AML-193 (cell line): ENCODE results near the gene FBXW8.

Source experiments
- DNase-seq, 2 experiments: peaks; one replicate each; lab custom pipeline; 2025; lab: John Stamatoyannopoulos, UW

Gene FBXW8

GRCh38 chr12:116885491-116885890 lies 25.3 kb upstream of the FBXW8 start:
- DNase-seq = peak; percentile 43 to 52

DNA sequence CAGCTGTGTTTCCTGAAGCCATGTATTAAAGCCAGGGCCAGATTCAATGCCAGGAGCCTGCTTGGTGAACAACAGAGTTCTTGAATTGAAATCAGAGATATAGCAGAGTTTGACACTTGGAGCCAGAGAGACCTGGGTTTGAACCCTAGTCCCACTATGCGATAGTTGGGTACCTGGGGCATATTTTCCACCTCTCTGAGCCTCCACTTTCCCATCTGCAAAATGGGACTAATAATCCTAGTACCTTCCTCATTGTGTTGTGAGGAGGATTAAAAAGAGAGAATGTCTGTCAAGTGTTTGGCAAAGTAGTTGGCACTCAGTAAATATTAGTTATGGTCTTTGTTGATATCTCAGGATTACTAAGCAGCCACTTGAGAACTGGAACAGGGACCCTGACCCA lies 23.5 kb upstream of the FBXW8 start:
- no peak for DNase-seq

DNA sequence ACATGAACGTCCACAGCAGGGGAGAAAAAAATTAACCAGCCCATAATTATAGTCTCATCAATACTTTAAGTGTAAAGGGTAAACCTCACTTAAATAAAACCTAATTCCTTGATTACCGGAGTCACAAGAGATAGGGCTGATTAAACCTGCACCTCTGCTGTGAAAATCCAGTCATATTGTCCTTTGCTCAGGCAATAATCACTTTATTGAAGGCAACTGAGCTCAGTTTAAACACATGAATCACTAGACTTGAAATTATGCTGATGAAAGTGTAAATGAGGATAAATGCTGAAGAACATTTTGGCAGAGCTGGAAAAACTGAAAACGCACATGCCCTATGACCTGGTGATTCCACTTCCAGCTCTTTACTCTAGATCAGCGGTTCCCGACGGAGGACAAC lies 22.9 kb upstream of the FBXW8 start:
- no peak for DNase-seq

GRCh38 chr12:116890330-116890729 lies 20.4 kb upstream of the FBXW8 start:
- DNase-seq = no peak

DNA sequence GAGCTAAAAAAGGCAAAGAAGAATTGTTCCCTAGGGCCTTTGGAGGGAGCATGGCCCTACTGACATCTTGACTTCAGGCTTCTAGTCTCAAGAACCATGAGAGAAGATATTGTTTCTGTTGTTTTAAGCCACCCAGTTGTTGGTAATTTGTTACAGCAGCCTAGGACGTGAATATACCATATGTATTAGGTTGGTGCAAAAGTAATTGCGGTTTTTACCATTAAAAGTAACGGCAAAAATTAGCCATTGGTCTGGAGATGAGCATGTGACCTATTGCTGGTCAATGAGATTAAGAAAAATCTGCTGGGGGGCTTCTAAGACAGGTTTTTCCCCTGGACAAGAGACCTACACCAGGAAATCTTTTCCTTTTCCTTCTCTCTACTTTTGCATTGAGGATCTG lies 19.7 kb upstream of the FBXW8 start:
- no peak for DNase-seq

DNA sequence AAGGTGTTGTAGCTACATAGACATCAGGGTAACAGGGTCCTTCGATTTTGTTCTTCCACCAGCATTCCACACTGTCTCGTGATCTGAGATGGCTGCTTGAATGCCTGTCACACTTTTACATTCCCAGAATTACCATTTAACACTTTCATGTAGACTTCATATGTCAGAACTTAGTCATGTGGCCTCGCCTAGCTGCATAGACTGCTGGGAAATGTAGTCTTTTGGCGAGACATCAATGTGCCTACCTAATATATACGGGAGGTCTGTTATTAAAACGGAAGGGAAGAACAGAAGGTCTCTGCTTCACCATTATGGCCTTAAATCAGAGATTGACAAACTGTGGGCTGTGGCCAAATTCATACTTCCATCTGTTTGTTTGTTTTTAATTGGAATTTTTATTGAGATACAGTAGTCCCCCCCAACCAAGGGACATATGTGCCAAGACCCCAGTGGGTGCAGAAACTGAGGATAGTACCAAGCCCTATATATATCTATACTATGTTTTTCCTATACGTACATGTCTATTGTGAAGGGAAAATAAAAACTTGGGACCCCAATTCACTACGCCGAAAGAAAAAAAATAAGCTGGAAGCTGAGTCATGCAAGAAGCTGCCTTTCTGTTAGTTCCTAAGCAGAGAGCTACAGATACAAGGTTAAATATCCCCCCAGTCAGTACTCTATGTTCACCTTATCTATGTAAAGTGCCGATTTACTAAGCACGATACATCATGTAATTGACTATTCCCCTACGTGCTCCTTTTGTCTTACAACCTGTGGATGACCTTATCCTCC lies 18.2 kb upstream of the FBXW8 start:
- DNase-seq = no peak

GRCh38 chr12:116894913-116895312 lies 15.8 kb upstream of the FBXW8 start:
- no peak for DNase-seq

GRCh38 chr12:116896411-116896924 lies 14.3 kb upstream of the FBXW8 start:
- no peak for DNase-seq

DNA sequence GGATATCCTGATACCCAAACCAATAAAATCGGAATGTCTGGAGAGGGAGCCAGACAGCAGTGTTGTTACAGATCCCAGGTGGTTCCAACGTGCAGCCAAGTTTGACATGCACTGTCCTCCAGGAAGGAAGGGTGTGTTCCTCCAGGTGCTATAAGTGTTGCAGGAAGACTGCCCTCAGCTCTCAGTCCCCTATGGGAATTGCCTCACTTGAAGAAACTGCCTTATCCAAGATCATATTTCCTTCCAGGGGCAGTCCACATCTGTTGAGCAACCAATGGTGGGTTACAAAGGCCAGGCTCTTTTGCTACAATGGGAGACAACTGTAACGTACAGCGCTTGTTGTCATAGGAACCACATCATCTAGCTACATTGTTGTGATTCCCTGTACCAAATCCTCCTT lies 13.3 kb upstream of the FBXW8 start:
- no peak for DNase-seq

GRCh38 chr12:116898669-116899068 lies 12.1 kb upstream of the FBXW8 start:
- DNase-seq = no peak

- DNase-seq = no peak
Measured at GRCh38 chr12:116901612-116902011, 9.1 kb upstream of the FBXW8 start.

DNA sequence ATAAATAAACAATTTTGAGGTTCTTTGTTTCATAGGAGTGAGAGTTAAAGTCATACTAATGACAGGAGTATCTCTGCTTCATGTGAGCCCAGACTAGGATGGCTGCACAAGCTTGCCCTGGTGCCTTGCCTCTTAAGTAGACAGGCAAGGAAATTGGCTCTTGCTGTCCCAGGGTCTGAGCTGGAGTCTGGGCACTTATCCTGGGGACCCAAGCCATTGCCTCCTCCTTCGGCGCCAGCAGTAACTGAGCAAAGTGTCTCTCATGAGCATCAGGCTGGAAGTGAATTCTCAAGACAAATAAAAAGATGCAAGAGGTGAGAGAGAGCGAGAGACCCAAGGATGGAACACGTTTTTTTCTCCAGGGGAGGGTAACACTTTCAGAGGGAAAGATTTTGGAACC lies 6.9 kb upstream of the FBXW8 start:
- no peak for DNase-seq

- no peak for DNase-seq
Measured at GRCh38 chr12:116906285-116906684, 4.5 kb upstream of the FBXW8 start.

DNA sequence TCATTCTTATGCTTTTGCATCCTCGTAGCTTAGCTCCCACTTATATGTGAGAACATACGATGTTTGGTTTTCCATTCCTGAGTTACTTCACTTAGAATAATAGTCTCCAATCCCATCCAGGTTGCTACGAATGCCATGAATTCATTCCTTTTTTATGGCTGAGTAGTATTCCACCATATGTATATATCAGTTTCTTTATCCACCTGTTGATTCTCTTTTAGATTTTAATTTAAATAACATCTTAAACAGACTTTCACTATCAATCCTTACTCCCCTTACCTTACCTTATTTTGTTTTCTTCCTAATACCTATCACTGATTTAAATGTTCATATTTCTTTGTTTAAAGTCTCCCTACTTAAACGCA lies 488 bp upstream of the FBXW8 start:
- no peak for DNase-seq

DNA sequence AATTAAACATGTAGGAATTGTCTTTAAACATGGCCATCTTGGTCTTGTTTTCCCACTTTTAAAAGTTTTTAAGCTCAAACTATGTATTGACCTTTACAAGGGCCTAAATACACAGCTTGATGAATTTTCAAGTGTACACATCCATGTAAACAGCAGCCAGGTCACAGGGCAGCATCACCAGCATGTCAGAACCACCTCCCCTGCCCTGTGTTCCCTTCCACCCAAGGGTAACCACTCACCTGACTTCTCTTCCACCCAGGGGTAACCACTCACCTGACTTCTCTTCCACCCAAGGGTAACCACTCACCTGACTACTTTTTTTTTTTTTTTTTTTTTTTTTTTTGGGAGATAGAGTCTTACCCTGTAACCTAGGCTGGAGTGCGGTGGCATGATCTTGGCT lies 4.6 kb downstream of the FBXW8 start:
- DNase-seq = no peak

- DNase-seq = no peak
Measured at GRCh38 chr12:116916122-116916521, 5.4 kb downstream of the FBXW8 start.

- DNase-seq = peak; percentile 73 to 77
Measured at GRCh38 chr12:116916714-116917114, 6.0 kb downstream of the FBXW8 start.

GRCh38 chr12:116918464-116918863 lies 7.7 kb downstream of the FBXW8 start:
- no peak for DNase-seq

DNA sequence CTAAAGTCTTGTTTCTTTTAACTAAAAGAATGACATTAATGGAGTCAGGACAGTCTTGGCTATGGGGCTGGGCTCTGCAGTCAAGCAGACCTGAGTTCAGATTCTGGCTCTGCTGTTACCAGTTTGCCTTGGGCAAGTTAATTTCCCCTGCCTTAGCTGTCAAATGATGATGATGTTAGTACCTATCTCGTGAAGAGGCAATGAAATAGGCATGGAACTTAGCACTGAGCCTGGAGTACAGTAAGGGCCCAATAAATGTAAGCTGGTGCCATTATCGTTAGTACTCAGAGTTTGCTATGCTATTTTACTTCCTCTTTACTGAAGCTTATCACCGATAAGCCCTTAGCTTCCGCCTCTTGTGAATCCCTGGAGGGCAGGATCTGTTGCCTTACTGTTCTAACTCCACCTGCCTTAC lies 8.5 kb downstream of the FBXW8 start:
- no peak for DNase-seq

DNA sequence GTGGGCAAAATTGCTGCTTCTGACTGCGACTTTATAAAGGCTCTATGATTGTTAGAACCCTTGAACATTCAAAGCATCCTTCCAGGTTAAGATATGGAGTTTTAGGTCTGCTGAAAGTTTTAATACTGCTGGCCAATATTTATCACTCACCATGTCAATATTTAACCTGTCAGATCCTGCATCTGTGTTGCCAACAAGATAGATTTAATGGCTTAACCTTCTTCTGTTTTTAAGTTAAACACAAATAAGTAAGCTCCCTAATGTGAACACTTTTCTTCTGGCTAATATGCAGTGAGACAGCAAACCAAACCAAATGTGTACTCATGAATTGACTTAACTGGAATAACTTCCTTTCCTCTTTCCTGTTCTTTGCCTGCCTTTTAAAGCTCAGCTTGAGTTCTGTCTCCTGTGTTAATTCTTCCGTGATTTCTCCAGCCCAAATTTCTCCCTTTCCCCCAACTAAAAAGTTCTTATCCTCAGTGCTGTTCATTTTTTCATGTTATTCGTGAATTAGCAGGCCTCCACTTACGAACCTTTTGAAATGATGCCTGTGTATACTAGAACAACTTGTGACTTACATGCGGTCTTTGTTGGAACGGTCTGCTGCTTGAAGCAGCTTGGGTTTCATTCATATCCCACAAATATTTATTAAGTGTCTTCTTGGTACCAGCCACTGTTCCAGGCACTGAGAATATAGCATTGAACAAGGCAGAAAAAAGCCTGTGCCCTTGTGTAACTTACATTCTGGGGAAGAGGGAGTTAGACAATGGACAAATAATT lies 9.1 kb downstream of the FBXW8 start:
- DNase-seq = no peak

- DNase-seq = no peak
Measured at GRCh38 chr12:116920939-116921338, 10.2 kb downstream of the FBXW8 start.

GRCh38 chr12:116922194-116922897 lies 11.6 kb downstream of the FBXW8 start:
- DNase-seq = no peak
